NCI-H774 (cell line): ENCODE measurements around the gene SLIRP.
"Not testable (repeated sequence)": the region's sequence is repeated elsewhere in the genome, so short reads cannot be mapped to it uniquely, and the experiment has no call there.

Source experiments
- DNase-seq: peaks from one replicate; lab custom pipeline; 2025; lab: John Stamatoyannopoulos, UW

The SLIRP gene

DNA sequence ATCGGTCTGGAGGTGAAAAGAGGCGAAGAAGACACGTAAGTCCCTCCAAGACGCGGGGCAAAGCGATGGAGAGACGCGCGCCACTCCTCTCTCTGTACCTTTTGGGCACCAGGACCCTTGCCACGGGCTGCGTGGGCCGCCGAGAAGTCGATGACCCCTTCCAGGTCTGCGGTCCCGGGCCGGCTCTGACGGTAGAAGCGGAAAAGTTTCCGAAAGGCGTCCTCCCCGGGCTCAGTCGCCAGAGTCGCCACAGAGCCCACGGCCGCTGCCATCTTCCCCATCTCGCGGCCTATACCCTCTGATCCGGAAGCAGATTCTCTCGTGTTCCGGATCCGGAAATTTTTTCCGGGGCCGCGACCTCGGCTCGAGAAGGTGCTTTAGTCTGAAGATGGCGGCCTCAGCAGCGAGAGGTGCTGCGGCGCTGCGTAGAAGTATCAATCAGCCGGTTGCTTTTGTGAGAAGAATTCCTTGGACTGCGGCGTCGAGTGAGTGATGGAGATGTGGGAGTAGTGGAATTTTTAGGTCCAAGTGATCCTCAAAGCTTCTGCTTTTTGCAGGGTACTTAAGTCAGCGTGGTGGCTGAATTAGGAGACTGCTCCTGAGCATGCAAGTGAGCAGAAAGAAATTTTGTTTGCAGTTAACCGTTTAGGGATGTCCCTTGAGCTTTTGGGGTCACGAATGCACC, at the start of gene SLIRP, which contains the start of gene ALKBH1:
Gene SLIRP, plus strand, starts transcription at position 380 of the 685 bp plus-strand sequence. Its CDS starts 9 bp downstream, at position 389.
Gene ALKBH1, minus strand, starts transcription at position 300 of the 685 bp plus-strand sequence. Its CDS starts 19 bp downstream, at position 281.
- DNase-seq = peak; percentile 66

DNA sequence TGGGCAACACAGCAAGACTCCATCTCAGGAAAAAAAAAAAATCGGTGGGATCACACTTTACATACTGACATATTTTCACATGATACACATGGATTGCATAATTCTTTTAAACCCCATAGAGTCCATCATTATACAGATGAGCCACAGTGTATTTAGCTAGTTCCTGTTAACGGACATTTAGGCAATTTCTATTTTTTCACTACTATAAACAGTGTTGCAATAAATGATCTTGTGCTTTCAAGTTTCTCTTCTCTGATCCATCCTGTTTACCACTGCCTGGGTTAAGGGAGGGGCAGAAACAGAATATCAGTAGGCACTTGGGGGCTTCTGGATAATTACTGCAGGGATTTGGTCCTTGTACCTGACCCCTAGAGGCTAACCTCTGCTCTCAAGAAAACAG, 48.1 kb upstream of the SLIRP start:
- DNase-seq = no peak

DNA sequence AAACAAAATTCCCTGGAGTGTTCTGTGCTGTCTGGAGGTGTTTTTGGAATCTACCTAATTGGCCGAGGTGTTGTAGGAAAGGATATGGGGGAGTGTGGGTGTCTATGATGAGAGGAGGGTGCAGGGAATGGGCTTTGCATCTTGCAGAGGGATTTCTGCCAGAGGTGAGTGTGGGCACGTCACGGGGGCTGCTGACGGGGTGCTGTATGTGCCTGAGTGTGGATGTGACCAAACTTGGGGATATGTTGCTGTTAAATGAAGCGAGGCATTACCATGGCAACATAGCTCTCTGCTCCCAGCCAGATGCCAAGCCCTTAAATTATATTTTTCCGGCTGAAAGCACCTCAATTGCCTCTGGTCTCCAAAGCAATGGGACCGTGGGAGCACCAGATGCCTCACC, 47.1 kb upstream of the SLIRP start:
- peak; percentile 30 for DNase-seq

DNA sequence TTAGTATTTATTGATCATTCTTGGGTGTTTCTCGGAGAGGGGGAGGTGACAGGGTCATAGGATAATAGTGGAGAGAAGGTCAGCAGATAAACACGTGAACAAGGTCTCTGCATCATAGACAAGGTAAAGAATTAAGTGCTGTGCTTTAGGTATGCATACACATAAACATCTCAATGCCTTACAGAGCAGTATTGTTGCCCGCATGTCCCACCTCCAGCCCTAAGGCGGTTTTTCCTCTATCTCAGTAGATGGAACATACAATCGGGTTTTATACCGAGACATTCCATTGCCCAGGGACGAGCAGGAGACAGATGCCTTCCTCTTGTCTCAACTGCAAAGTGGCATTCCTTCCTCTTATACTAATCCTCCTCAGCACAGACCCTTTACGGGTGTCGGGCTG, 46.3 kb upstream of the SLIRP start:
- DNase-seq = not testable (repeated sequence)

DNA sequence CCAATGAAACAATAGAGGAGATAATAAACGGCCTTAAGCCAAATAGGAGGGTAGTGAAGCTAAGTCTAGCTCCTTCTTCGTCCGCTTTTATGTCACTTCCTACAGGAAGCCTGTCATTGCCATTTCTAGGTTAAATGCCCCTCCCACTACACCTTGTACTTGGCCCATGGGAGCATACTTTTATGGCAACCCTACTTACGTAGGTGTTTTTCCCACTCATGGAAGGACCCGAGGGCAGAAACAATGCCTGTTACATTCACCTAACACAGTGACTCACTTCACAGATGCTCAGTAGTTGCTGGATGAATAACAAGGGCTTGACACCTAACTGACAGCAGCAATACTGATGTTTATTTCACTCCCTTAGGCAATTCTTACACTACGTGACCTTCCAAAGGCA, 44.6 kb upstream of the SLIRP start:
- DNase-seq = no peak

DNA sequence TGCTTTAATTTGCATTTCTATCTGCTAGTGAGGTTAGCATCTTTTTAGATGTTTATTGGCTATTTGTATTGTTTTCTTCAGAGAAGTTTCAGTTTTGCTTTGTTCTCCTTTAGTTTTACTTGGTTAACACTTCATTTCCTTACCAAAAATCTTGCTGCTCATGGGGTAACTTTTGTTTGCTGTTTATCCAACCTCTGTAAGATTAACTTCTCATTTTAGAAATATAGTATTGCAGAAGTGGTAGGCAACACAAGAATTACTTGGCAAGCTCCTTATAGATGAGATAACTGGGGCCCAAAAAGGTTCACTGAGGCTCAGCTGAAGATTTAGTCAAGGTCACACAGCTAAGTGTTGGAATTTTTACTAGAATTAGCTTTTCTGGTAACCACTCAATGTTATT, 40.6 kb upstream of the SLIRP start:
- no peak for DNase-seq

DNA sequence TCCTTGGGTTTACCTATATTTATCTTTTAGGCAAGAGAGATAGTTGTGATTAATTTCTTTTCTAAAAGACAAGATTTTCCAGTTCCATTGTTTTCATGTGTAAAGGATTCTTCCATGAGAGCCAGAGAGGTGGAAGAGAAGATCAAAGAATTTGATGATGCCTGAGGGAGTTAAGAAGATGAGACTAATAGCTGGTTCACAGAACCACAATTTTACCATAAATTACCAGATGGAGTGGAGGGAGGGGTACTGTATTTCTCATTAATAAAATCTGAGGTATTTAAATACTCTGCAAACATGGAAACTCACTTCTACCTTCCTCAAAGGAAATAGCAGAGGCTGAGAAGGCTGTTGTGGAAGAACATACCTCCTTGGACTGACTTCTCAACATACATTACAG, 34.7 kb upstream of the SLIRP start:
- no peak for DNase-seq

DNA sequence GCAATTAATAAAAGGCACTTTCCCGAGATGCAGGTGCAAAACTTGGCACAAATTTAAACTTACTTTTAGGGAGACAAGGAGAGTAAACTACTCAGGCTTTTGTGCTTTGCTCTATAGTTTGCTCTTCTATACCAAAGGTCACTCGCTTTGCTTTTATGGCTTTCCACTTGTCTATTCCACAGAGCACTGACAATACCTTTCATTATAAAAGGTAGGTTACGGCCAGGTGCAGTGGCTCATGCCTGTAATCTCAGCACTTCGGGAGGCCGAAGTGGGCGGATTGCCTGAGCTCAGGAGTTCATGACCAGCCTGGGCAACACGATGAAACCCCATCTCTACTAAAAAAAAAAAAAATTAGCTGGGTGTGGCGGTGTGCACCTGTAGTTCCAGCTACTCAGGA, 33.0 kb upstream of the SLIRP start:
- peak; percentile 26 for DNase-seq

DNA sequence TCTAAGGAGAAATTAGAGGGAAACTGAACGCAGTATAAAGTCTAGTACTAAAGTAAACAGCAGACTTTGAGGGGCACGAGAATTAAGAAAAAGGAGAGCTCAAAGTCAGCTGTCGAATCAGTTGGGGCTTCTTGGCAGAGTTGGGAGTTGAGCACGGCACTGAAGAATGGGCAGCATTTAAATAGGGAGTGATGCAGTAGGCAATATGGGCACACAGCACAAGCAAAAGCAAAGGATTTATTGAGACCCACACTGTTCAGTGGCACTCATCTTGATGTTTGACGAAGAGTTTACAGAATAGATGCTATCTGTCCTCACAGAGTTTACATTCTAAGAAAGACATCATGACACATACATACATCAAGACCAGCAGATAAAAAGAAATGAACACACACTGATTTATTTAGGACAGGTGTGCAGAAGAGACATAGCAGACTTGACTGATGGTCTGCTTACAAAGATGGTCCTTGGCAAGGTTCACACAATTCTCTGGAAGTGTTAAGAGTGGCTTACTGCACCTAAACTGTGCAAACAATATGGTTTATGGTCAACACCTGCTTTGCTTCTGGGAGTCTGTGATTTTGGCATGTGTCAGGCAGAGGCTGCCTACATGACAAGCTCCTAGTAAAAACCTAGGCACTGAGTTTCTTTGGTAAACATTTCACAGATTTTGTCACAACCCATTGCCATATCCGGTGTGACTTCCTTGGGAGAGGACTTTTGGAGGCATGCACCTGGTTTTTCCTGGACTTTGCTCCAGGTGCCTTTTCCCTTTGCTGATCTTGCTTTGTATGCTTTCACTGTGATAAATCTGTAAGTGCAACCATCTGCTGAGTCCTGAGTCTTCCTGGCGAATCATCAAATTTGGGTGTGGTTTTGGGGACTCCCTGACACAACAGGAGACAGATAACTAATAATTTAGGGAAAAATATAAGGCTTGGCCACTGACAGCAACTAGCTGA, 26.4 kb upstream of the SLIRP start:
- no peak for DNase-seq

DNA sequence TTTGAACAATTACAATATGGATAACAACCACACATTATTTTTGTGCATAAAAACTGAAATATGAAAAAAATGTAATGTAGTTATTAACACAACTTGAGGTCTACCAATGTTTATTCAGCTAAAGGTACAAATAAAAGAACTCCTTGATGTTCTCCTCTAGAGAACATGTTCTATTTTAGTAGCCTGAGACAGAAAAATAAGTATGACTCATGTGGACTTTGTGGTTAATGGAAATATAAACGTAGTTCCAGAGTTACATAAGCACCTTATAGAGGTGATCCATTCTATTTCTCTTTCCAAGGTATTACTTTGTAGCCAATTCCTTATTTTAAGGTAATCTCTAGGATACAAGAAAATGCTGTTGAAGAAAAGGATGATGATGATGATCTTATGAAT, 25.7 kb upstream of the SLIRP start:
- no peak for DNase-seq

DNA sequence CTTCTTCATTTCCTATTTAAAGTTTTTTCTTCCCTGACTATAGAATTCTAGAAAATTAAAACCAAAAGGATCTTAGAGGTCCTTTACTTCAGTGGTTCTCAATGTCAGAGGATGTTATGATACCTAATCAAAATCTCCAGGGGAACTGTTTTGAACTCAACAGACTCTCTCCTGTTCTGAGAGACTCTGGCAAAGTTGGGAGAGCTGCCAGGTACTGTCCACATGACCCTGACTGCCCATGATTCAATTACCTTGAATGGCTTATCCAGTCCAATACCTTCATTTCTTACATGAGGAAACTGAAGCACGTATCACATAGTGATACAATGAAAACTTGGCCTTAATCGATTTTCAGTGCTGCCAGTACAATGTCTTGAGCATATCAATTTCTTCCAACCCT, 16.6 kb upstream of the SLIRP start:
- DNase-seq = no peak

DNA sequence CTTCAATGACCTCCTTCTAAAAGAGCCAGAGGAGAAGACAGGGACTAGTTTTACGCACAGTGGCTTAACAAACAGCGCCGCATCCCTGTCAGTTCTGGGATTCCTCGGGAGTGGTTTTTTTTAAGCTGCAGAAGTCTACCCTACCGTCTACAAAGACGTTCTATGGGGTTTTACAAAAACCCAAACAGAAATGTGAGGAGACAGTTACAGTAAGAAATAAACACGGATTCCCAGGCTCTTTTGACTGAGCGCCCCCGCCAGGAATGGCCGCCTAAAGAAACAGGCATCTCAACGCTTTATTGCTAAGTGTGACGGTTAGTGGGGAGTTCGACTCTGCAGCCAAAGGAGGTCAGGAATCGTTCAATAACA, 564 bp upstream of the SLIRP start:
- no peak for DNase-seq

DNA sequence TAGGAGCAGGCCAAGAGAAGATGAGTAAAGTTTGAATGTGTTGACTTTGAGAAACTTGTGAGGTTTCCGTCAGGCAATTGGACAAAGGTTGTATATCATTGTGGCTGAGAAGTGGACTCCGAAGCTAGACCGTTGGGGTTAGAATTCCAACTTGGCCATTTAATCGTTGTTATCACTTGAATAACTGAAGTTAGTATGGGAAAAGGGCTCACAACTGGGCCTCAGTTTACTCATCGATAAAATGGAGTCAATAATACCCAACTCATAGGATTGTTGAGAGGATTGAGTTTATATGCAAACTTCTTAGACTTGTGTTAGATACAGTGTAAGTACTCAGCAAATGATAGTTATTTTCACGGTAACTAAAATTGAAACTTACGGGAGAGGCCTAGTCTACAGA, 846 bp downstream of the SLIRP start:
- DNase-seq = no peak

DNA sequence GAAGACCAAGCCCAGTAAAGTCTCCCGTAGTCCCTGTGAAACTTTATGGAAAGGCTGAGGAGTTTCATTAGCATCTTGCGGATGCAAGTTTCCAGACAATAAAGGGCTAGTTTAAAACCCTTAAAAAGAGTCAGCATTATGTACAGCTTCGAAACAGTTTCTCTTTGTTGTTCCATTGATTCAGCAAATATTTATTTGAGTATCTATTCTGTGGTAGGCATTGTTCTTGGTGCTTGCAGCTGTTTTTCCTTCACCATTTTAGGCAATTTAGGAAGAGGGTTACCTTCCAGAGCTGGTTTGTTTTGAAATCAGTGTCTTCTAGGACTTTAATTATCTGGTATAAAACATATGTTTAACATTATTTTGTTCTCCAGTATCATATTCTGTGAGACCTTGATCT, 1.5 kb downstream of the SLIRP start:
- DNase-seq = no peak

DNA sequence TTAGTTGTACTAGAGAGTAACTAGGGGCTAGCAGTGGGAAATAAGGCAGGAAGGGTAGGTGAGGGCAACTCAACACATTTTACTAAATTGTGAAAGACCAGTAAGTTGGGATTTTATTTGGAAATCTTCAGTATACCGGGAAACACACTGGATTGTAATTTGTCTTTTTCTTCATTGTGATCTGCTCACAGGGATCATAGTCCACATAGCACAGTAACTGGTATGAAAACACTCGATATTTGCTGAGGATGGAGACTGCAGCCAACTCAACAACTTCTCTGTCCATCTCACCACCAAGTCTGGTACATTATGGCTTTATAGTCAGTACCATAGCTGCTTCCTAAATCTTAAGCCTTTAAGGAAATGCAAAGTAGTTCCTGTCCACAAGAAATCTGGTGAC, 2.5 kb downstream of the SLIRP start:
- DNase-seq = no peak

DNA sequence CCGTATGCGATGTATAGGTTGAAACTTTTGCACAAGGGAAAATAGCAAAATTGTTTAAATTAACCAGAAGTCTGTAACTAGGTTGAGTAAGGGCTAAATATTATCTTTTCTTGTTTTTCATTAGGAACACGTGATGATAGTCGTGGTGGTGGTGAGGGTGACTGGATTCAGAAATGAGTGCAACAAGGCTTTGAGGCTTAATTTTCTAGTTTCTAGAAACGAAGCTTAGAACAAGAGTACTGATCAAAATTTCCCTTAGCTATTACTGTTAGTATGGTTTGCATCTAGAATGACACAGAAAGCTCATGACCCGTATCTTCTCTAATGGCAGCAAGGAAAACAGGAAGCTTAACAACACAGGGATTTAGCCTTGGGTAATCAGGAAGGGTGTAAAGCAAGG, 7.0 kb downstream of the SLIRP start:
- no peak for DNase-seq

DNA sequence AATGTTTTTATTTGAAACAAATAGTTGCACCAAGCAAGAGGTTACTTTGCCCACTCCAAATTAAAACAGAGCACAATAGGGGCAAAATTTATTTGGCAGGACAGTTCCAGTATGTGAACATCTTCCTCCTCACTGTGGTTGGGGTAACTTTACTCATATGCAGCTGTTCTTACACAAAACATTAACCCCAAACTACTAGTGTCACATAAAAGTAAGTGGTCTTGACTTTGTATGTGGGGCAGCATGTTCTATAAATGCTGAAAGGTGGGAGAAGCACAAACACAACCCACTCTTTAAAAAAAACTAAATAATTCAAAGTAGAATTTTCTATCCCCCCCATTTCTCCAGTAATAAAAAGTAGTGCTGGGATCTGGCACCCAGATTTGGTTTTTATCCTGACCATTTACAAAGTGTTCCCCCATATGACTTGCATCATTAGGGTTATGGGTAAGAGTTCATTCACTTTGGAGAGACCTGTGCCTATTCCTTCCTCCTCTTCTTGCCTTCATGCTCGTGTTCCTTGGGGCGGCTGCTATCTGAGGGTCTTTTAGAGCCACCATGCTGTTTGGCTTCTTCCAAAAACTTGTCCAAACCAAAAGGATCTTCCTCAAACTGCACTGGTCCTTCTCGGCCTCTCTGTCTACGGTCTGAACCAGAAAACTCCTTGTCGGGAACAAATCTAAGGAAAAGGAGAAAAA, 9.9 kb downstream of the SLIRP start:
- DNase-seq = no peak

DNA sequence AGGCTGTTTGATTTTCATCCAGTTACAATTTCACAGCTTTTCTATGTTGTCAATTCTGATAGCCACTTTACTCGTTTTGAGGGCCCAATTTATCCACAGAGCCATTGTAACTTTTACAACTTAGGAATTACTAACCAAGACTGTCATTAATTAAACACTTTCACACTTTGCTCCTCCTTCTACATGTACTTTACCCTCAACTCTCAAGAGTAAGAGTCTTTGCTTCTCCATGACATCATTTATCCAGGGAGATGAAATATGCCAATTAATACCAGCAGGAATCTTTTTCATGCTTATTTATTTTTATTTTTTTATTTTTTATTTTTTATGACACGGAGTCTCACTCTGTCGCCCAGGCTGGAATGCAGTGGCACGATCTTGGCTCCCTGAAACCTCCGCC, 13.5 kb downstream of the SLIRP start:
- no peak for DNase-seq

DNA sequence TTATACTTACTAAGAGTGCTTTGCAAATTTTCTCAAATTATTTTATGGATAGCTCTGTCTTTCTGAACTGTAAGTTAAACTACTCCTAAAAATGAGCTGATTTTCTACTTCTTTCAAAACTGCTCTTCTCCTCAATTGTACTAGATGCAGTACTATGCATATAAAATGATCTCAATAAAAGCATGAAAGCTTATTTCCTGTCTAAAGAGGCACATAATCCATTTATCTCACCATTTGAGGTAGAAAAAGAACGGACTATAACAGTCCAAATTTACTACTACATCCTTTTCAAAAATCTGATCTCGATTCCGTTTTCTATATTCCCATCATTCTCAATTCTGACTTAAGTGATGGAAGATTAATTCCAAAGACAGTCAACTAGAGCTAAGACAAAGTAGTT, 14.4 kb downstream of the SLIRP start:
- DNase-seq = no peak

DNA sequence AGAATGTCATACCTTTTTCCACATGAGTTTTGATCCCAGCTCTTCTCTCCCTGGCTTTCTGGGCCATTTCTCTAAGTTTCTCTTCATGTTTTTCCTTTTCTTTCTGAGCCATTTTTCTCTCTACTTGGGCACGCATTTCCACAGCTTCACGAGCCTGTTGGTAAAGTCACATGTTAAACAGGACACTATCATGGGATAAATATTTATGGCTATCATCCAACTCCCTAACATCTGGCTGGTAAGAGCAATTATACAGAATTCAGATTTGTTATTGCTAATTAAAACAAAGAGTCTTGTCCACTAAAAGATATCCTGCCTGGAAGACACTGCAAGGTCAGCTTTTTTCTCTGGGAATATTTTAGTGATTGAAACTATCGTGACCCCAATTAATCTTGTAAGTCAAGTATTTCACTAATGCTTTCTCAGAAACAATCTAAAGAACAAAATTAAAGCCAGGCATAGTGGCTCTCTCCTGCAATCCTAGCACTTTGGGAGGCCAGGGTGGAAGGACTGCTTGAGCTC, 23.1 kb downstream of the SLIRP start:
- no peak for DNase-seq

DNA sequence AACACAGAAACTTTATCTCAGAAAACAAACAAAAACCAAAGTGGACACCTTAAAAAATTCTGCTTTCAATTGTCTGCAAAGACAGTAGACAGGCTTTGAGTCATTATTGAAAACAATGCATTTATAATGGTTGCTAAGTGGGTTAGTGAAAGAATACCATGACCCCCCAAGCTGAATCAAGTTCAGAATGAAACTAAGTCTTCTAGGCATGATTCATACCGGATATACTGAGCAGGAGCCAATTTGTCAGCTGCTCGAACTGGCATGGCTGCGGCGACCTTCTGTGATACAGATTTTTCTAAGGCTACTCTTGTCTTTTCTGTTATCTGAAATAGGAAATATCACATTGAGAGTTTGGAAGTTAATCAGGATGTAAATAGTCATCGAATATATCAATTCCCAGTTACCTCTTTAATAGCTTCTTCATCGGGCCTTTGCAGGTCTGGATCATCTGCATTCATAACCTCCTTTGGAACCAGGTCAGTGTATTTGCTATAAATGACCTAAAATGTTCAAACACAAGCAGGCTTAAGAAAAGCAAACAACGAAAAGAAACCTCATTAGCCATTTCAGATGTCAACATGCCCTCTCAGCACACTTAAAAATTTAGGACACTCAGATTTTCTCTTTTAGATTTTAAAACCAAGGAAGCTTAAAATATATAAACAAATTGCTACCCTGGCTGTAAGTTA, 30.8 kb downstream of the SLIRP start:
- no peak for DNase-seq

DNA sequence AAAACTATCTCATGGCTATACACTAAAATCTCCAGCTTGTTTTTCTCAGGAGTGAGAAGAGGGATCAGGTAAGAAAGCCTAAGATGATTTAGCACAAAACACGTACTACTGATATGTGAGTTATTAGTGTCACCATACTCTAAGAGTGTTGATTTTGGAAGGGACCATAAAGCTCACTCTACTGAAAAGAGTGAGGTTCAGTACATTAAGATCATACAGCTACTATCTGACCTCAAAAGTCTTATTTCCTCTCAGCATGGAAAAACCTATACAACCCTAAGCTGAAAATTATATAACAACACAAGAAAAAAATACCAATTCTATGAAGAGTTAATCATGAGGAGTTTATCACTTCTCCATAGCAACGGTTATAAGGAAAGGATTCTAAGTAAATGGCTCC, 33.5 kb downstream of the SLIRP start:
- no peak for DNase-seq
